Measurements from ENCODE around the gene ELAC2. TPM values are rescaled to one million over a fixed set of nuclear protein-coding genes. Genes with fewer than 3 reads are reported as not detected.

ELAC2 gene
- total RNA-seq, 4 donors from 2014 or later: 54.8 to 87.8 (median 62.6) TPM

DNA sequence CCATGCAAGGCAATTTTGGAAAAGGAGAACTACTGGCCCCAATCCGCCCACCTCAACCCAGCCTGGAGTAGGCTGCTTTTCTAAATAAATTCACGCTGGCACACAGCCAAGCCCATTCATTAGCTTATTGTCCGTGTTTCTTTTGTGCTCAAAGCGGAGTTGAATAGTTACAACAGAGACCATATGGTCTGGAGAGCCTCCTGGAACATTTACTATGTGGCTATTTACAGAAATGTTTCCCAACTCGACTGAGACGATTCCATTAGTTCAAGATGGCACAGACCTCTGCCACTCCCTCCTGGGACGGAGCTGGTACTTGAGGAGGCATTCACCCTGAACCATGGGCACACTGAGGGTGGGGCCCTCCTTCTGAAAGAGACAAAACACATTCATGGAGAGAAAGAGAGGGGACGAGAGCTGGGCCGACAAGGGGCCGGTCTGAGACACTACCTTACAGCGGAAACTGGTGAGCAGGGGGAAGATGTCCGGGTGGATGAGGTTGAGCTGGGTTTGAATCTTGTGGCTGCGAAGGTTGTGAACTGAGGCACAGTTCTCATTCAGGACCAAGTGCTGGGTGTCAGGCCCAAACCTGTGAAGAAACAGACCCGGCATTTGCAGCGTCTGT, 15.7 kb downstream of the ELAC2 start:
- no peaks in the 10 kb centered on the region for H3K9me3 ChIP-seq
- 59 to 64% methylated on average over 15 of the region's 15 CpGs for WGBS, 2 donors
- no peak overlapping the region for H3K4me3 ChIP-seq
- DNase-seq: no peak
- peaks cover 33 to 100% (median 56%) of the 10 kb centered on the region in 3 donors for H3K36me3 ChIP-seq
- TF ChIP-seq POLR2A (IDR thresholded peaks at IDR 0.05): no peak
- no peak for TF ChIP-seq CTCF (IDR thresholded peaks at IDR 0.05)
- H3K27me3 ChIP-seq: no peaks in the 10 kb centered on the region
- H3K27ac ChIP-seq: no peak overlapping the region
- intact Hi-C loops (cut with DNase I): no loop called here
- H3K4me1 ChIP-seq: peaks cover 0 to 18% (median 0%) of the 10 kb centered on the region in 3 donors

GRCh38 chr17:13000561-13000960, 17.3 kb downstream of the ELAC2 start:
- peaks cover 41 to 100% (median 64%) of the 10 kb centered on the region in 3 donors for H3K36me3 ChIP-seq
- H3K27ac ChIP-seq: no peak overlapping the region
- H3K27me3 ChIP-seq: no peaks in the 10 kb centered on the region
- peaks cover 0 to 18% (median 0%) of the 10 kb centered on the region in 3 donors for H3K4me1 ChIP-seq
- no peak overlapping the region for H3K4me3 ChIP-seq
- TF ChIP-seq CTCF (IDR thresholded peaks at IDR 0.05) (no peak), POLR2A (IDR thresholded peaks at IDR 0.05) (no peak)
- H3K9me3 ChIP-seq: no peaks in the 10 kb centered on the region
- WGBS, 2 donors: 85 to 87% methylated on average over 5 of the region's 8 CpGs
- no peak for DNase-seq
- intact Hi-C loops (cut with DNase I): no loop called here

- intact Hi-C loops (cut with DNase I): no loop called here
- WGBS, 2 donors: 91 to 96% methylated on average over 3 to 5 of the region's 5 CpGs
These were observed 19.0 kb downstream of the ELAC2 start for GRCh38 chr17:12998874-12999273.

GRCh38 chr17:12998461-12998860, 19.4 kb downstream of the ELAC2 start:
- H3K4me1 ChIP-seq: peaks cover 0 to 17% (median 0%) of the 10 kb centered on the region in 3 donors
- WGBS, 2 donors: 89 to 96% methylated on average over 8 of the region's 8 CpGs
- no peak overlapping the region for H3K27ac ChIP-seq
- intact Hi-C loops (cut with DNase I): no loop called here
- TF ChIP-seq POLR2A (IDR thresholded peaks at IDR 0.05) (no peak), CTCF (IDR thresholded peaks at IDR 0.05) (no peak)
- H3K36me3 ChIP-seq: peaks cover 57 to 100% (median 73%) of the 10 kb centered on the region in 3 donors
- H3K27me3 ChIP-seq: no peaks in the 10 kb centered on the region
- no peak overlapping the region for H3K4me3 ChIP-seq
- H3K9me3 ChIP-seq: no peaks in the 10 kb centered on the region
- no peak for DNase-seq

More at GRCh38 chr17:12998874-12999273, 19.0 kb downstream of the ELAC2 start:
- H3K9me3 ChIP-seq: no peaks in the 10 kb centered on the region
- peaks cover 53 to 100% (median 71%) of the 10 kb centered on the region in 3 donors for H3K36me3 ChIP-seq
- H3K27me3 ChIP-seq: no peaks in the 10 kb centered on the region
- no peak overlapping the region for H3K4me3 ChIP-seq
- no peak for DNase-seq
- H3K4me1 ChIP-seq: peaks cover 0 to 18% (median 0%) of the 10 kb centered on the region in 3 donors
- no peak overlapping the region for H3K27ac ChIP-seq
- no peak for TF ChIP-seq CTCF (IDR thresholded peaks at IDR 0.05)
- TF ChIP-seq POLR2A (IDR thresholded peaks at IDR 0.05): no peak

GRCh38 chr17:12996941-12997340, 20.9 kb downstream of the ELAC2 start:
- H3K4me3 ChIP-seq: no peak overlapping the region
- H3K9me3 ChIP-seq: no peaks in the 10 kb centered on the region
- no peaks in the 10 kb centered on the region for H3K27me3 ChIP-seq
- no peak overlapping the region for H3K27ac ChIP-seq
- TF ChIP-seq CTCF (IDR thresholded peaks at IDR 0.05) (no peak), POLR2A (IDR thresholded peaks at IDR 0.05) (no peak)
- intact Hi-C loops (cut with DNase I): no loop called here
- peaks cover 58 to 100% (median 86%) of the 10 kb centered on the region in 3 donors for H3K36me3 ChIP-seq
- 82 to 85% methylated on average over 3 to 5 of the region's 5 CpGs for WGBS, 2 donors
- no peak for DNase-seq
- peaks cover 0 to 2% (median 0%) of the 10 kb centered on the region in 3 donors for H3K4me1 ChIP-seq
